ENCODE measurements around the gene PROP1.

Gene PROP1

DNA sequence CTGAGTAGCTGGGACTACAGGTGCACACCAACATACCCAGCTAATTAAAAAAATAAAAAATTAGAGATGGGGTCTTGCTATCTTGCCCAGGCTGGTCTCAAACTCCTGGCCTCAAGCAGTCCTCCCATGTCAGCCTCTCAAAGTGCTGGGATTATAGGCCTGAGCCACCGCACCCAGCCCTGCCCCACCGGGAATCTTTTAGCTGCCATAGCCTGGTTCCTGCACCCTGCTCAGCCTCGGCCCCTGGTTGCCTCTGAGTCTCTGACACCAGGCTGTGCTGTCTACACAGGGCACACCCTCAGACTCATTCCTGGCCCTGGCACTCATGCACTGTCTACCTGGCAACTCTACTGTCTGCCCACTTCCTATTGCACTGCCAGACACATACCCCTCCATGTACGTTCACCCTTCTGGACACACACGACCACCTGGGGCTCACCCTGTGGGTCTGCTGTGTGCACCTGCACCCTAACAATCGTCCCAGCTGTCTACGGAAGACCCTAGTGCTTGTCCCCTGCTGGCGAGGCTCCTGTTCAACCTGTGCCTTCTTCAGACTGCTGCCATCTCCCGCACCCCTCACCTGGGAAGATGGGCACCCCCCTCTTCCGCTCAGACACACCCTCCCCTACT, 1.4 kb downstream of the PROP1 start:
- Histone ChIP-seq H3K9me3 (ENCODE audit: insufficient read depth, low read depth, low read length) (no peaks in the 10 kb centered on the region), H3K36me3 (ENCODE audit: insufficient read depth, low read length) (no peaks in the 10 kb centered on the region), H3K9ac (ENCODE audit: low read depth, low read length) (no peak overlapping the region), H3K4me1 (ENCODE audit: insufficient read depth, low read length) (peaks cover 7% of the 10 kb centered on the region; the same call in 1 of the 2 replicates), H3K4me3 (ENCODE audit: low read length) (no peak overlapping the region), H3K27me3 (ENCODE audit: insufficient read depth, low read length) (no peaks in the 10 kb centered on the region), H3K27ac (ENCODE audit: low read depth, low read length) (no peak overlapping the region)
- WGBS, result 92% methylated on average over 10 of the region's 10 CpGs

- peaks cover 7% of the 10 kb centered on the region; the same call in 1 of the 2 replicates for H3K4me1 ChIP-seq (ENCODE audit: insufficient read depth, low read length)
- no peak overlapping the region for H3K9ac ChIP-seq (ENCODE audit: low read depth, low read length)
- H3K27ac ChIP-seq (ENCODE audit: low read depth, low read length), result no peak overlapping the region
- no peak overlapping the region for H3K4me3 ChIP-seq (ENCODE audit: low read length)
- no peaks in the 10 kb centered on the region for H3K36me3 ChIP-seq (ENCODE audit: insufficient read depth, low read length)
- no peaks in the 10 kb centered on the region for H3K9me3 ChIP-seq (ENCODE audit: insufficient read depth, low read depth, low read length)
- no peaks in the 10 kb centered on the region for H3K27me3 ChIP-seq (ENCODE audit: insufficient read depth, low read length)
- 94% methylated on average over 19 of the region's 19 CpGs for WGBS
Measured at GRCh38 chr5:177994063-177994462, 2.0 kb downstream of the PROP1 start.

DNA sequence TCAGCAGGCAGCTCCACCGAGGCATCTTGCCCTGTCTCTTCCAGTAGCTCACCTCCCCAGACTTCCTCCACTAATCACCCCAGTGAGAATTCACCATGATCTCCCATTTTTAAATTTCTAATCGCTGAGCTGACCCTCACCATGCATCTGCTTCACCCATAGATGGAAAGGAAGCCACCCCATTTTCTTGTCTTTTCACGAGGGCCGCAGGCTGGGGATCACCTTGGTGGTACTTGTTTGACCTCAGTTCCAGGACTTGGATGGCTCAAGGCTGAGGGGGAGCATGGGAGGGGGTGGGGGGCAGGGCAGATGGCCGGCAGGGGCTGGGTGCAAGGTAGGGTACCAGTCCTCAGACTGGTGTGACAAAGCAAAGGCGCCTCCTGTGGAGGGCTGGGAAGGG, 3.6 kb downstream of the PROP1 start:
- H3K4me3 ChIP-seq (ENCODE audit: low read length), result no peak overlapping the region
- WGBS, result 90% methylated on average over 6 of the region's 6 CpGs
- H3K4me1 ChIP-seq (ENCODE audit: insufficient read depth, low read length), result peaks cover 7% of the 10 kb centered on the region; the same call in 1 of the 2 replicates
- H3K9me3 ChIP-seq (ENCODE audit: insufficient read depth, low read depth, low read length), result no peaks in the 10 kb centered on the region
- H3K9ac ChIP-seq (ENCODE audit: low read depth, low read length), result no peak overlapping the region
- H3K27me3 ChIP-seq (ENCODE audit: insufficient read depth, low read length), result no peaks in the 10 kb centered on the region
- H3K36me3 ChIP-seq (ENCODE audit: insufficient read depth, low read length), result no peaks in the 10 kb centered on the region
- H3K27ac ChIP-seq (ENCODE audit: low read depth, low read length), result no peak overlapping the region

DNA sequence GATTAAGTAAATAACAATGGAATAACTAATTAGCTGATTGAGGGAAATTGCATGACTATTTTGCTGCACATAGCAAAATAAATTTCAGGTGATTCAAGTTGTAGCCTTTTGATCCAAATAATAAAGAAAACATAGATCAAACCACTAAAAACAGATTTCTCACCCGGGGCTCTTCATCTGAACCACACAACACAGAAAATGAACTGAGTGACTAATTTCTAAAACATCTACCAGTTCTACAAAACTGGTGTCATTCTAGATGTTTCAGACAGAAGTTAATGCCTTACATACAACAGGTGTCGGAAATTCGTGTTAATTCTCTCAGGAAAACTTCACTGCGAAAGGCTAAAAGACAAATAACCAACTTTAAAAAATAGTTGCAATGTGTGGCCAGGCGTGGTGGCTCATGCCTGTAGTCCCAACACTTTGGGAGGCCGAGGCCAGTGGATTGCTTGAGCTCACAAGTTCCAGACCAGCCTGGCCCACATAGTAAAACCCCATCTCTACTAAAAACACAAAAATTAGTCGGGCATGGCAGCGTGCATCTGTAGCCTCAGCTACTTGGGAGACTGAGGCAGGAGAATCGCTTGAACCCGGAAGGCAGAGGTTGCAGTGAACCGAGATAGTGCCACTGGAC, 6.9 kb downstream of the PROP1 start:
- 93% methylated on average over 11 of the region's 11 CpGs for WGBS
- Histone ChIP-seq H3K4me1 (ENCODE audit: insufficient read depth, low read length) (no peaks in the 10 kb centered on the region), H3K36me3 (ENCODE audit: insufficient read depth, low read length) (no peaks in the 10 kb centered on the region), H3K9me3 (ENCODE audit: insufficient read depth, low read depth, low read length) (no peaks in the 10 kb centered on the region), H3K27me3 (ENCODE audit: insufficient read depth, low read length) (peaks cover 30% of the 10 kb centered on the region), H3K27ac (ENCODE audit: low read depth, low read length) (no peak overlapping the region), H3K9ac (ENCODE audit: low read depth, low read length) (no peak overlapping the region), H3K4me3 (ENCODE audit: low read length) (no peak overlapping the region)

- H3K4me1 ChIP-seq (ENCODE audit: insufficient read depth, low read length), result no peaks in the 10 kb centered on the region
- no peak overlapping the region for H3K9ac ChIP-seq (ENCODE audit: low read depth, low read length)
- WGBS, result 92% methylated on average over 9 of the region's 9 CpGs
- no peaks in the 10 kb centered on the region for H3K9me3 ChIP-seq (ENCODE audit: insufficient read depth, low read depth, low read length)
- no peak overlapping the region for H3K4me3 ChIP-seq (ENCODE audit: low read length)
- peaks cover 48% of the 10 kb centered on the region for H3K27me3 ChIP-seq (ENCODE audit: insufficient read depth, low read length)
- H3K36me3 ChIP-seq (ENCODE audit: insufficient read depth, low read length), result no peaks in the 10 kb centered on the region
- no peak overlapping the region for H3K27ac ChIP-seq (ENCODE audit: low read depth, low read length)
Measured at GRCh38 chr5:177987326-177987725, 8.7 kb downstream of the PROP1 start.

GRCh38 chr5:177985430-177986040, 10.5 kb downstream of the PROP1 start:
- Histone ChIP-seq H3K27me3 (ENCODE audit: insufficient read depth, low read length) (peaks cover 50% of the 10 kb centered on the region), H3K4me1 (ENCODE audit: insufficient read depth, low read length) (no peaks in the 10 kb centered on the region), H3K27ac (ENCODE audit: low read depth, low read length) (no peak overlapping the region), H3K4me3 (ENCODE audit: low read length) (peak overlapping the region; percentile 46), H3K36me3 (ENCODE audit: insufficient read depth, low read length) (no peaks in the 10 kb centered on the region), H3K9me3 (ENCODE audit: insufficient read depth, low read depth, low read length) (no peaks in the 10 kb centered on the region), H3K9ac (ENCODE audit: low read depth, low read length) (no peak overlapping the region)
- 89% methylated on average over 50 of the region's 50 CpGs for WGBS

- Histone ChIP-seq H3K4me1 (ENCODE audit: insufficient read depth, low read length) (no peaks in the 10 kb centered on the region), H3K27ac (ENCODE audit: low read depth, low read length) (no peak overlapping the region), H3K4me3 (ENCODE audit: low read length) (peak overlapping the region; percentile 46), H3K27me3 (ENCODE audit: insufficient read depth, low read length) (peaks cover 50% of the 10 kb centered on the region), H3K9ac (ENCODE audit: low read depth, low read length) (peak overlapping the region; percentile 40; the same call in 1 of the 2 replicates), H3K36me3 (ENCODE audit: insufficient read depth, low read length) (no peaks in the 10 kb centered on the region), H3K9me3 (ENCODE audit: insufficient read depth, low read depth, low read length) (no peaks in the 10 kb centered on the region)
- 92% methylated on average over 47 of the region's 47 CpGs for WGBS
Measured at GRCh38 chr5:177984584-177985206, 11.3 kb downstream of the PROP1 start.

GRCh38 chr5:177983763-177984583, 12.1 kb downstream of the PROP1 start:
- no peaks in the 10 kb centered on the region for H3K9me3 ChIP-seq (ENCODE audit: insufficient read depth, low read depth, low read length)
- peak overlapping the region; percentile 46 for H3K4me3 ChIP-seq (ENCODE audit: low read length)
- no peak overlapping the region for H3K27ac ChIP-seq (ENCODE audit: low read depth, low read length)
- no peaks in the 10 kb centered on the region for H3K36me3 ChIP-seq (ENCODE audit: insufficient read depth, low read length)
- peak overlapping the region; percentile 40; the same call in 1 of the 2 replicates for H3K9ac ChIP-seq (ENCODE audit: low read depth, low read length)
- WGBS, result 93% methylated on average over 46 of the region's 46 CpGs
- H3K4me1 ChIP-seq (ENCODE audit: insufficient read depth, low read length), result no peaks in the 10 kb centered on the region
- peaks cover 50% of the 10 kb centered on the region for H3K27me3 ChIP-seq (ENCODE audit: insufficient read depth, low read length)

GRCh38 chr5:177982956-177983355, 13.1 kb downstream of the PROP1 start:
- no peaks in the 10 kb centered on the region for H3K9me3 ChIP-seq (ENCODE audit: insufficient read depth, low read depth, low read length)
- no peaks in the 10 kb centered on the region for H3K36me3 ChIP-seq (ENCODE audit: insufficient read depth, low read length)
- WGBS, result 90% methylated on average over 5 of the region's 5 CpGs
- H3K27me3 ChIP-seq (ENCODE audit: insufficient read depth, low read length), result peaks cover 50% of the 10 kb centered on the region
- no peaks in the 10 kb centered on the region for H3K4me1 ChIP-seq (ENCODE audit: insufficient read depth, low read length)
- no peak overlapping the region for H3K9ac ChIP-seq (ENCODE audit: low read depth, low read length)
- H3K4me3 ChIP-seq (ENCODE audit: low read length), result no peak overlapping the region
- no peak overlapping the region for H3K27ac ChIP-seq (ENCODE audit: low read depth, low read length)

- Histone ChIP-seq H3K4me1 (ENCODE audit: insufficient read depth, low read length) (no peaks in the 10 kb centered on the region), H3K9me3 (ENCODE audit: insufficient read depth, low read depth, low read length) (no peaks in the 10 kb centered on the region), H3K36me3 (ENCODE audit: insufficient read depth, low read length) (no peaks in the 10 kb centered on the region), H3K9ac (ENCODE audit: low read depth, low read length) (no peak overlapping the region), H3K4me3 (ENCODE audit: low read length) (no peak overlapping the region), H3K27ac (ENCODE audit: low read depth, low read length) (no peak overlapping the region), H3K27me3 (ENCODE audit: insufficient read depth, low read length) (peaks cover 49% of the 10 kb centered on the region)
- 47% methylated on average over 17 of the region's 17 CpGs for WGBS
Measured at GRCh38 chr5:177982072-177982727, 13.8 kb downstream of the PROP1 start.

Measured in HUES64 (cell line).